Measurements from ENCODE around the gene EXOC3.
"Not testable (repeated sequence)": the region's sequence is repeated elsewhere in the genome, so short reads cannot be mapped to it uniquely, and the experiment has no call there.

The EXOC3 gene

DNA sequence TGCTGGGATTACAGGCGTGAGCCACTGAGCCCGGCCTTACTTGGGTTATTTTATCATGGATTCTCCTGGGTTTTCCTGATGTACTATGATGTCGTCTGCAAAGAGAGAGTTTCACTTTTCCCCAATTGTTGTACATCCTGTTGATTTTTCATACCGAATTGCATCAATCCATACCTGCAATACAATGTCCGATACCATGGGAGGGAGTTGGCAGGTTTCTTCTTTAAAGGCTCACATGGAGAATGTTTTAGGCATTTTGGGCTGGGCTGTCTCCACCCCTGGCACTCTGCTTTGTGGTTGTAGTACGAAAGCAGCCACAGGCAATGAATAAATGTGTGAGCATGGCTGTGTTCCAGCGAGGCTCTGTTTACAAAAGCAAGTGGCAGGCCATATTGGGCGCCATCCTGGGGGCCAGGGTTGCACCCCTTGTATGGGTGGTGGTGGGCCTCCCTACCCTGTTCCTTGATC lies 35.1 kb upstream of the EXOC3 start:
- no peak for DNase-seq

GRCh38 chr5:410911-411517 lies 32.0 kb upstream of the EXOC3 start:
- no peak for DNase-seq

- no peak for DNase-seq
Measured at GRCh38 chr5:411728-412127, 31.2 kb upstream of the EXOC3 start.

GRCh38 chr5:414991-415927 lies 27.7 kb upstream of the EXOC3 start:
- not testable (repeated sequence) for DNase-seq

DNA sequence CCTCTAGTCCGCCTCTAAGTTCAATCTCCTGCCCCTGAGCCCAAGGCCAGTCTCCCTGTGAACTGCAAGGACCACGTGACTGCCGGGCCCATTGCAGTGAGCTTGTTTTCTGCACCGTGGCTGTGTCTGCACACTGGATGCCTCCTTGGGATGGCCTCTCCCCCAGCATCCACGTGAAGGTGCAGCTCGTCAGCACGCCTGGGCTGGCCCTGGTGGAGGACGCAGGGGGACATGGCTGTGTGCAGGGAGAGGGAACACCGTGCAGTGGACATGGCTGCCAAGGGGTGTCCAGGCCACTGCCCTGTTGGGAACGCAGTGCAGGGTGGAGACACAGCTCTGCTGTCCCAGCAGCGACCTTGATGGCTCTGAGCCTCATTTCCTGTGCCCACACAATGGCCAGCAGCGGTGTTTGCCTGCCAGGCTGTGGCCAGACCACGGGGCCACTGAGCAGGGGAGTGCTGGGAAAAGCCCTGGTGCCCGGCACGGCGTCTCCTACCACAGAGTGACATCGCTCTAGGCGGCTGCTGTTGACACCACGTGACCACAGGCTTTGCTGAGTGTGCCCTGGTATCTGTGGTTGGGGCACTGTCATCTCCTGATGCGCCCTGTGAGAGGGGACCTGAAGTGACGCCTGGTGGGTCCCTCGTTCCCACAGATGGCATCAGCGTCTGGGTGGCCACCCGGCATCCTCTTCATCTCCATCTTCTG lies 26.9 kb upstream of the EXOC3 start:
- no peak for DNase-seq

GRCh38 chr5:416636-416960 lies 26.4 kb upstream of the EXOC3 start:
- DNase-seq, result no peak

- DNase-seq, result no peak
Measured at GRCh38 chr5:417301-418161, 25.4 kb upstream of the EXOC3 start.

- DNase-seq, result no peak
Measured at GRCh38 chr5:418162-419121, 24.5 kb upstream of the EXOC3 start.

DNA sequence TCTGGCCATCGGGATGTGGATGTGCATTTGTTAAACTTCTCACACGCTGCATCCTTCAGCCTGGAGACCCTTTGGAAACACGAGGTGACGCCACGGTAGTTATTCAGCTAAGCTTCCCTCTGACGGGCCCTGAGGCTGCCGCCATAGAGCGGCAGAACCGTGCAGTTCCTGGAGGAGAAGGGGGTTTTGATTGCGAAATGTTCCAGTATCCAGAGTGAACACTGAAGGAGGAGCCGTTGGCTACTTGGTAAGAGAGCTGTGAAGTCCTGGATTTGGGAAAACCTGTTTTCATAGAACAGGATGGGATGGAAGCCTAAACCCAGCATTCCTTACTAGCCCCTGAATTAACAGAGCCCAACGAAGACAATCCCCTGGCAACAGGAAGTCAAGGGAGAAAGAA lies 23.0 kb upstream of the EXOC3 start:
- DNase-seq, result no peak

- no peak for DNase-seq
Measured at GRCh38 chr5:420632-421286, 22.2 kb upstream of the EXOC3 start.

GRCh38 chr5:421287-421880 lies 21.6 kb upstream of the EXOC3 start:
- no peak for DNase-seq

GRCh38 chr5:421901-422300 lies 21.1 kb upstream of the EXOC3 start:
- DNase-seq, result no peak

- no peak for DNase-seq
Measured at GRCh38 chr5:422323-423232, 20.4 kb upstream of the EXOC3 start.

DNA sequence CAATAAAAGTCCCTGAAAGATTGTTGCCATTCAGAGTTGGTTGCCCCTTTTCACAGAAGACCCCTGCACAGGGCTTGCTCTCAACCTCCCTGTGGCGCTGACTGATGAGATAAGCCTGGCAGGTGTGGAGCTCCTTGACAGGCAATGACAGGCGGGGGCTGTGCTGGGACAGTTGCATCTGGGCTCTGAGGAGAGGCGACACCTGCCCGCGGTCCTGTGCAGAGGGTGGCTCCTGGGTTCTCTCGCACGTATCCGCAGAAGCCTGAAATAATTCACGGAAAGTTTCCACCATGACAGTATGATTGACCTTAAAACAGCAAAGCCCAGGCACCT lies 19.8 kb upstream of the EXOC3 start:
- no peak for DNase-seq

DNA sequence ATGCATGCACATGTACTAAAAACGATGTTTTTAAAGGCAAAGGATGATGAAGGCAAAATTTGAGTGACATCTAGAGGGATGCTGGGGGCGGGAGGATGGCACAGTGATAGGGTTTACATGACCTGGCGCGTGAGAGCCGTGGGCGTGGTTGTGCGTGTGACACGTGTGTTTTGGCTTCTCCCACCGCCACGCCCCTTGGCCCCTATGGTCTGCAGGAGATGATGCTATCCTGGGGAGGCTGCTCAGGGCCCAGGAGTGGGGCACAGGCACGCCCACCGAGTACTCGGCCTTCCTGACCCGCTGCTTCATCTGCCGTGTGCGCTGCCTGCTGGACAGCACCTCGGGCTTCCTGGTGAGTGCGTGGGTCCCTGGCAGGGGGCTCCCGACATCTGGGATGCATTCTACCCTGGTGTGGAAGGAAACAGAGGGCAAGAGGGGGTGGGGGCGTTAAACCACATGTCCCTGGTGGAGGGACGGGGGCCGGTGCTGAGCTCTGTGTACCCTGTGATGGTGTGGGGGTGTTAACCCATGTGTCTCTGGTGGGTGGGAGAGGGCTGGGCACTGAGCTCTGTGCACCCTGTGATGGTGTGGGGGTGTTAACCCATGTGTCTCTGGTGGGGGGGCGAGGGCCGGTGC lies 19.2 kb upstream of the EXOC3 start:
- no peak for DNase-seq

DNA sequence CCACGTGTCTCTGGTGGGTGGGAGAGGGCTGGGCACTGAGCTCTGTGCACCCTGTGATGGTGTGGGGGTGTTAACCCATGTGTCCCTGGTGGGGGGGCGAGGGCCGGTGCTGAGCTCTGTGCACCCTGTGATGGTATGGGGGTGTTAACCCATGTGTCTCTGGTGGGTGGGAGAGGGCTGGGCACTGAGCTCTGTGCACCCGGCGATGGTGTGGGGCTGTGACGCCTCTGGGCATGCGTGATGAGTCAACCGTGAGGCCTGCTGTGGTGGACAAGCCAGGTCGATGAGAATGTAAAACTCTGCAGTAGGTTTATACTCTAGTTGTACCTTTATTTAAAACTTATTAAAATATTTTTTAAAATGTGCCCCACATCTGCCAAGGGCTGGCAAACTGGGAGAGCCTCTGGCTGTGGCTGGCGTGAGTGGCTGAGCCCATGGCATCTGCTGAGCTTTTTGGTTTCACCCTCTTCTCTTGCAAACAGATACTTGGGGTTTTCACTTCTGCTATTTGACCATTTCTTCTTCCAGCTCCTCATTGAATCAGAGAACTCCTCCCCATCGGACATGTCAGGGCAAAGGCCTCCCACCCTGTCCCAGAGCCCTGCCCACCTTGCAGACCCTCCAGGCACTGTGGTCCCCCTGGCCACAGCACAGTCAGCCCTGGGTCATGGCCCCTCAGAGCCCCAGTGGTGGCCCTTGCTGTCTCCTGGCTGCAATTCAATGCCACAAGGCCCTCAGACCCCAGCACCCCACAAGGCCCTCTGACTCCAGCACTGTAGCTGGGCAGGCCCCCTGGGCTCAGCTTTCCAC lies 18.5 kb upstream of the EXOC3 start:
- DNase-seq, result no peak

DNA sequence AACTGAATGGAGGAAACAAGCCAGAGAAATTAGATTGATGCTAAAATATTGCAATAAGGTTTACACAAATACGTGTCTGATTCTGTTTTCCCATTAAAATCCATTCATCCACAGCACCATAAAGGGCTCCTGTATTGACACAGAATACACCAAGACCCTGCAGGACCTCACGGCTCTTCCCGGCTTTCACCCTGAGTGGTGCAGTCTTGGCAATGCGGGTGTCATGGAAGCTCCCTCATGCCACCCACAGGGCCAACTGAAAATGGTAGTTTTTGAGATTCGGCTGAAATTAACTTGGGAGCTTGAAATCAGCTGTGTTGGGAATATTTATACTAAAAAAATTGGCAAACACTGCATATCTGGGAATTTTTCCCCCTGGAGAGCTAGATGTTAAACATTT lies 17.3 kb upstream of the EXOC3 start:
- DNase-seq, result no peak

GRCh38 chr5:426392-426976 lies 16.5 kb upstream of the EXOC3 start:
- no peak for DNase-seq
